ELR (cell line): ENCODE measurements around the gene HTR2A.

Experiments
- DNase-seq: peaks from one replicate; pipeline ENCODE4 v3.0.0-alpha.2; 2015; ENCODE audit warnings: low read depth

HTR2A gene

DNA sequence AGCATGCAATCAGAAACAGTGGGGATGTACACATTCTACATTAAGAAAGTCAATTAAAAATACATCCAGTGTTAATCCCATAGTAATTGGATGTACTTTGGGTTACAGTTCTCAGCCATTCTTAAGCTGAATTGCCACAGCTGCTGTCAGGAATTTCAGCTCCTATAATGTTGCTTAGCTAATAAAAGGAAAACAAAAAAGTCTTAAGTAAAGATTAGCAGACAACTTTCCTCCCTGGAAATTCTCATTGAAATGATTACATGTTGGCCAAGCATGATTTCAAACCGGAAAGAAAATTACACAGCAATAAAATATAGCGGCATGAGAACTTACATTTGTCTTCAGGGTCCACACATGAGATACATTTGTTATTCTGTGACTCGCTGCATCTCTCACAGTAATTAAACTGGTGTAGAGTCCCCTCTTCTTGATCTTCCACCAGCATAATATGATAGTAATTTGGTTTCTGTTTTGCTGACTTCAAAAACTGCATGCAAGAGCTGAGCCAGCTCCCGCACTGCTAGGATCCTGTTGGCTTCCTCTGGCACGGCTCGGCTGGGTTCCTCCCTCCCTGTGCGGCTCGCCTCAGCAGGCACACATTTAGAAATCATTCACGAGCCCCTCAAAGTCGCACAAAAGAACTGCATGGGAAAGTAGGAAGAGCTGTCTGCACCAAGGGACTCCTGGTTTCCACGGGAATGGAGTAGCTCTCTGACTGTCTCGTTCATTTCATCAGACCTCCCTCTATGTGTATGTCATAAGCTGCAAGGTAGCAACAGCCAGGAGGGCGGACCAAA is at the start of gene HTR2A:
TSS of gene HTR2A (minus strand) at position 713 of the 797 bp plus-strand sequence. CDS start 1,147 bp downstream, outside the sequence.
- peak; percentile 45 for DNase-seq

DNA sequence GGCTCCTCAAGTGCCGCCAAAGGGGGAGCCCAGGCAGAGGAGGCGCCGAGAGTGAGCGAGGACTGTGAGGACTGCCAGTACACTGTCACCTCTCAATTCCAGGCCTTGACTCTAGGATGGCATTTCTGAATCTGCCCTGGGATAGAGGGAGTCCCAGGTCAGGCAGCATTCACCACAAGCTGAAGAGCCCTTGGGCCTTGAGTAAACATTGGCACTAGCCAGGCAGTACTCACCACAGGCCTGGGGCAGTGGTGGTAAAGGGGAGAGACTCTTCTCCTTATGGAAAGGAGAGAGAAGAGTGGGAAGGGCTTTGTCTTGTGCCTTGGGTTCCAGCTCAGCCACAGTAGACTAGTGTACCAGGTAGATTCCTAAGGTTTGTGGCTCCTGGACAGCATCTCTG is 39.7 kb upstream of the HTR2A start:
- DNase-seq = no peak

DNA sequence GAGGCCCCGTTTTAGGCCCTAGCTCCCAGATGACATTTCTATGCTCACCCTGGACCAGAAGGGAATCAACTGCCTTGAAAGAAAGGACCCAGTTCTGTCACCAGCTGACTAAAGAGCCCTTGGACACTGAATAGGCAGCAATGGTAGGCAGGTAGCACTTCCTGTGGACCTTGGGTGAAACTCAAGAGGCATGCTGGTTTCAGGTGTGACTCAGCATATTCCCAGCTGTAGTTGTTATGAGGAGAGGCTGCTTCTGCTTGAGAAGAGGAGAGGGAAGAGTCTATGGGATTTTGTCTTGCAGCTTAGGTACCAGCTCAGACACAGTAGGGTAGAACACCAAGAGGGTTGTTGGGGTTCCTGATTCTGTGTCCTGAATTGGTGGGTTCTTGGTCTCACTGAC is 37.9 kb upstream of the HTR2A start:
- no peak for DNase-seq

DNA sequence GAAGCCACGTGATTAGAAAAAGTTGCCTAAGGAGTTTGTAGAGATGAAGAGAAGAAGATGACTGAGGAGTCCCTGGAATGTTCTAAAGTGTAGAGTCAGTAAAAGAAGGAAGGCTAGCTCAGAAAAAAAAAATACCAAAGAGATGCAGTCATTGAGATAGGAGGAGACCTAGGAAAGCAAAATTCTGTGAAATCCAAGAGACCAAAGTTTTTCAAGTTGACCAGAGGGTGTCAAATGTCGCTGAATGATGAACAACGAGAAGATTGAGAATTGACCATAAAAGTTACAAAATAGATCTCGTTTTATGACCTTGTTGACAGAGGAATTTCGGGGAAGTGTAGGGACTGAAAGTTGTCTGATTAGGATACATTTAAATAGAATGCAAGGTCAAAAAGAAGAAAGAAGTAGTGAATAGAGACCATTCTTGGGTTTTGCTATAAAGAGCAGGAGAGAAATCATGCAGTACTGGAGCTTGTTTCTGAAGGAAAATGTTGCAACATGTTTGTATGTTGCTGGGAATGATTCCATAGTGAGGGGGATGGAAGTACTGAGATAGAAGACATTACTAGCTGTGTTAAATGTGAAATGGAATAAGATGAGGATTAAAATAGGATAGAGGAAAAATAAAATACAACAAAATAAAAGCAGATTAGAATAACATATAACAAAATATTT is 30.2 kb upstream of the HTR2A start:
- peak; percentile 9 for DNase-seq

DNA sequence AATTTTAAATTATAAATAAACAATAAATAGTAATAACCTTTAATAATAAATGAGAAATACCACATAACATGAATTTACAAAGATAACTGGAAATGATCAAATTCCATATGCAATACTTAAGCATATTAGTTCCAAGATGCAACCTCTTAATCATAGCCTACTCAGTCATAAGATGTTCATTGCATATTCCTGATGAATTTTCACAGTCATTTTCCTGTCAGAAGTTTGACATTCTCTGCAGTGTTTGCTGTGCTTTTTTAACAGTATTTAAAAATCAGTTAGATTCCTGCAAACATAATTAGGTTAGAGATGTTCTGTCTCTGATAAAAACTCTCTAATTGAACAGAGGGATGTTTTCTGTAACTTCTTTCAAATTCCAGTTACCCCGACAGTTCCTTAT is 28.6 kb upstream of the HTR2A start:
- no peak for DNase-seq

DNA sequence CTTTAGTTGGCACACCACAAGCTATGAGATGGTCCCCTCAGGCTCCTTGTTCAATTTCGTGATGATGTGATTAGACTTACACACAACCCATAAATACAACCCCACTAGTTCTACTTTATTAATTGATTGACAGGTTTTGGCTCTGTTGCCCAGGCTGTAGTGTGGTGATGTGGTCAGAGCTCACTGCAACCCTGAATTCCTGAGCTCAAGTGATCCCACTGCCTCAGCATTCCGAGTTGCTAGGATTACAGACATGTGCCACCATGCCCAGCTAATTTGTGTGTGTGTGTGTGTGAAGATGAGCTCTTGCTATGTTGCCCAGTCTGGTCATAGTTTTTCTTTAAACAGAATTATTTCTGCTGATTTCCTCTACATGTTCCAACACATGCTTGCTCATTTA is 17.5 kb upstream of the HTR2A start:
- DNase-seq = no peak

DNA sequence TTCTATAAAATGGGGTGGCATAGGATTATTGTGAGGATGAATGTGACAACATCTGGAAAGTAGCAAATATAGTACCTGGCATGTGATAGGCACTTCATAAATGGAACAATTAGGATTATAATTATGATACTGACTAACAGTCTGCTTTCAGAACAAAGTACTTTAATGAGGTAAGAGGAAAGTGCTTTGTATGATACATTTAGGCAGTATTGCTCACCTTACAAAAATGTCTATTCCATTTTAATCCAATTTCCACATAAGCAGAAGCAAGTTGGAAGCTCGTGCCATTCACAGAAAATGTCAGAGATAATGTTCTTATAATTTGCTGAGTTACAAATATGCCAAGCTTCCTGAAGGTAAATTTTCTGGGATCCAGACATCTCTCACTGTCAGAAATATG is 16.9 kb upstream of the HTR2A start:
- DNase-seq = no peak

DNA sequence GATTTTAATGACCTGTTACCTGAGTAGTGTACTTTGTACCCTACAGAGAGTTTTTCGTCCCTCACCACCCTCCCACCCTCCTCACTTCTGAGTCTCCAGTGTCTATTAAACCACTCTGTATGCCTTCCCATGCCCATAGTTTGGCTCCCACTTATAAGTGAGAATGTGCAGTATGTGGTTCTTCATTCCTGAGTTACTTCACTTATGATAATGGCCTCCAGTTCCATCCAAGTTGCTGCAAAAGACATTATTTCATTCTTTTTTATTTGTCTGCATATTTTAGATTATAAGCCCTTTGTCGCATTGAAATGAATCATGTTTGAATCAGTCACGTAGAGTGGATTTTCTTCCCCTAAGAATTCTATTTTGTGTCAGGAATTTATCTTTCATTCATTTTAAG is 12.2 kb upstream of the HTR2A start:
- DNase-seq = no peak

DNA sequence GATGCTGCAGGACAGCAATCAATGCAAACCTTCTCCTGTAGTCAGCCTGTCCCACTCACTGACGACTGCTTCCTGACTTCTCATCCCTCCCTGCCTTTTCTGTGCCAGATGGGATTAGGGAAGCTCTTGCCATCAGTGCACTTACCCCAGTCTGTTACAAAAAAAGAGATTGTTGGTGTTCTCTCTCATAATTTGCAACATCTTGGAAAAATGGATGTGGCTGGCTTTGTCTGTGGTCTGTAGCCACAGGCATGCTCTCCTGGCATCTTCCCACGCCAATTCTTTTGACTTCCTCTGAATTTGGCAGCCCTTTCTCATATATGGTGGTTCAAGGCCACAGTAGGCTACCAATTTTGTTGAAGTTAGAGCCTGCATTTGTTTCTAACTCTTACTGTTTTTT is 11.6 kb upstream of the HTR2A start:
- no peak for DNase-seq

DNA sequence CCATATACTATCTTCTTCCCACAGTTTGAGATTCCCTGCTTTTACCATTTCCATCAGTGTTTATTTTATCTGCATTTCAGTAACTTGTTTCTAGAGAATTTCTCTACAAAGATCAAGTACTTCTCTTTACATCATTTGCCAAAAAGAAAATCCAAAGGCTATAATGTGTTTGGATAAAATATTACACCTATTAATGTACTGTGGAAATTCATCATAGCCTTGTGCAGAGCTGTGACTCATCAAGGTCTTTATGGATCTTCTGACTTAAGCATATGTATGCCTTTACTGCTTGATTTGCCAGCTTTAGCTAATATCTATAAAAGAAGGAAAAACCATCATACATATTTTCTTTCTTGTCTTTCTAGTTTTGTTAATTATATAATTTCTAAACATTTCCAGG is 9.6 kb upstream of the HTR2A start:
- DNase-seq = peak; percentile 24

DNA sequence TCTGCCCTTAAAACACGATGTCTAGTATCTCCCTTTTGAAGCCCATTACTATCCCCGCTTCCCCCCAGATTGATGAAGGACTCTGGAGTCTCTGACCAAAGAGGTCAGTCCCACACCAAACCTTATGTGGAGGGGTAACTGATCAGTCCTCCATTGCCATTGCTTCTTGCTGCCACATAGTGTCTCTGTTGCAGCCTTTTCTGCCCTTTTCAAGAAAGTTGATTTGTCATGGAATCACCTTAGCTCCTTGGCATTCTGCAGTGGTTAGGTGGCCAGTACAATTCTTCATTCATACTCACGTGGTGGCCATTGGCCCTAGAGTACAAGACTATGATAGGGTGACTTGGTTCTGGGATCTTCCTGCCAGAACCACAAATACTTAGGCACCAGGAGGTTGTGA is 8.4 kb upstream of the HTR2A start:
- DNase-seq = peak; percentile 49

DNA sequence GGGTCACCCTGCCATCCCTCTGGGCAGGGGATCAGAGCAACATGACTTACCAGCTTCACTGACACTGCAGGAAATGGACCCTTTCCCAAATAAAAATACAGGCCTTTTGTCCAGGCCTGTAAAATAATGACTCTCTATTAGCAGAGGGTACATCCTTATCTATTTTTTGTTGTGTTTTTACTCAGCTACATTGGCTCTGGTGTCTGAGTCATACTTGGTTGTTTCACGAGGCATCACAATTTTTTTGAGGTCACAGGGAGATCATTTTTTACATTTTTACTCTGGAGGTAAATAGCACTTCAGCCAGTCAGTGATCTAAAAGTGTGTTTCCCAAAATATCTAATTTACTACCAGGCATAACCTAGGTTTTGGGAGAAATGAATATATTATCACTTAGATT is 6.9 kb upstream of the HTR2A start:
- DNase-seq = peak; percentile 32

DNA sequence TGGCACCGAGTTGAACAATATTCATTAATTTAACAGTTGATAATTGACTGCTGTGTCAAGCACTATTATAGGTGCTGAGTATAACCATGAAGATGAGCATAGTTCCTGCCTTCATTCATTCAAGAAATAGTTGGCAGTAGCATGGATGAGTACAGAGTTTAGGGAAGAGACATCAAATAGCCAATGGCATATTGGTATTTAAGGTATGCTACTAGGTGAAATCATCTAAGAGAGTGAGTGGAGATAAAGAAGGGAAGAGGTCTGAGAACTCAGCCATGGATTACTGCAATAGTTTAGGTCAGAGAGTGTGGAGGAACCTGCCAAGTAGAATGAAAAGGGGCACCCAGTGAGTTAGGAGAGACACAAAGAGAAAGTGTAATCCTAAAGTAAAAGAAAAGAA is 4.9 kb upstream of the HTR2A start:
- DNase-seq = no peak

DNA sequence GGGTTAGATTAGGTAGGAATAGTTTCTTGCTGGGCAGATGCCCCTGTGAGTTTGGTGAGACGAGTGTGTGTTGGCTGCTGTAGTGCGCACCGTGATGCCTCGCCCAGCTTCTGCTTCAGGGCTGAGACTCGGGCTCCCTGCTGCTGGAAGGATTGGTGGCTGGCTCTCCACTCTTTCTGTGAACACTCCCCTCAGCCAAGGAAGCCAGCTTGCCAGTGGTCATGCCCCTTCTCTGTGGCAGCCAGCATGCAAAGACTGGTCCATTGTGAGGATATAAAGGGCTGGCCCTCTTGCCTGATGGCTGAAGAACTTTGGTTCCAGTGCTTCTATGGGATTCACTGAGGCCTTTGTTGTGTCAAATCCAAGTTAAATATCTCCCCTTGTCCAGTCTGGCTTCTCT is 2.9 kb upstream of the HTR2A start:
- DNase-seq = no peak

DNA sequence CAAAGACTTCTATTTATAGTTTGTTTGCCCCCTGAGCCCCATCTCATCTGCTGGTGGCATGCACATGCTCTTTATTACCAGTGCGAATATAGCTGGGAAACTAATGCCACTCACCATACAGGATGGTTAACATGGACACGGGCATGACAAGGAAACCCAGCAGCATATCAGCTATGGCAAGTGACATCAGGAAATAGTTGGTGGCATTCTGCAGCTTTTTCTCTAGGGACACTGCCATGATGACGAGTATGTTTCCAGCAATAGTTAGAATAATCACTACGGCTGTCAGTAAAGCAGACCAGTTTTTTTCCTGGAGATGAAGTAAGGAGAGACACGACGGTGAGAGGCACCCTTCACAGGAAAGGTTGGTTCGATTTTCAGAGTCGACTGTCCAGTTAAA is 1.5 kb downstream of the HTR2A start:
- no peak for DNase-seq

DNA sequence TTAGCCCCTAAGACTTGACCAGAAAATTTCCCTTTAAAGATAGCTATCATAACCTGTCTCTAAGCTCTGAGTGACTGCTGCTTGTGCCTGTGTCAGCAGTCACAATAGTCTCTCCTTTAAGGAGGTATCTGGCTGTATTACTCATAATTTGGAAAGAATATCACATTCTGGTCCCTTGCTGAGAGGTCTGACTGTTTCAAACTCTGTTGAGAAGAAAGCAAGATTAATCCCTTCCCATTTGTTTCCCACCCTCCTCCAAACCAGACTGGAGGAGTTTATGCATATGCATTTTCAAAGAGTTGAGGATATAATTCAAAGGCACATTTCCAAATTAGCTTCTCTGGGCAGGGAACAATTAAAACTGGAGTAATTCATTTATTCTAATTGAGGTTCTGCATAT is 2.3 kb downstream of the HTR2A start:
- DNase-seq = peak; percentile 24

DNA sequence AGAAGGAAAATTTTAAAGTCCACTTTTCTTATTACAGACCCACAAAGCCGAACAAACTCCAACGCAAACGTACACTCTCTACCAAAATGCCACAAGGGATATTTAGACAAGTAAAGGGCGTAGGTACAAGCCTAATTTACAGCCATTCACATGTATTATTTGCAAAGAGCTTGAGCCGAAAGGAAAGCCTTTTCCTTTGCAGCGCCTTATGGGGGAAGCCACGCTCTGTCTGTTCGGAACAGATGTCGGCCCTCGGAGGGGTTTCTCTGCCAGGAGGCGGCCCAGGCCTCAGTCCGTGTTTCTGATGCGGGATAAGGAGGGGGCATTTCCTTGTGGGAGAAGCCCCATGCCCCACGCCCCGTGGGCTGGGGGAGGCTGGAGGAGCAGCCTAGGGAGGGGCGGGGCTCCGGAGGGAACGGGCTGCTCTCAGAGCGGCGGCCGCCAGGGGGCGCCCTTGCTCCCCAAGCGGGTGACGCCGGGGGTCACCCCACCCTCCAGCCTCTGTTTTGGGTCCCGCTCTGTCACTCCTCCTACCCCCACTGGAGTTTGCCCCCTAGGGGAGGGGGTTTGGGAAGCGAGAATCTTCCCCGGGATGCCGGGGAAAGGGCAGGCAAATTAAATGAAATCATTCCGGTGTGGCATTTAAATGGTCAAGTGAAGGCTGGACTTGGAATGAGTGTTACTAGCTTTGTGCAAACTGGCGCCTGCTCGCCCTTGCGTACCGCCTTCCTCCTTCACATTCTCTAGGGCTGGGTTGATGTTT is 2.9 kb downstream of the HTR2A start:
- peak; percentile 54 for DNase-seq

DNA sequence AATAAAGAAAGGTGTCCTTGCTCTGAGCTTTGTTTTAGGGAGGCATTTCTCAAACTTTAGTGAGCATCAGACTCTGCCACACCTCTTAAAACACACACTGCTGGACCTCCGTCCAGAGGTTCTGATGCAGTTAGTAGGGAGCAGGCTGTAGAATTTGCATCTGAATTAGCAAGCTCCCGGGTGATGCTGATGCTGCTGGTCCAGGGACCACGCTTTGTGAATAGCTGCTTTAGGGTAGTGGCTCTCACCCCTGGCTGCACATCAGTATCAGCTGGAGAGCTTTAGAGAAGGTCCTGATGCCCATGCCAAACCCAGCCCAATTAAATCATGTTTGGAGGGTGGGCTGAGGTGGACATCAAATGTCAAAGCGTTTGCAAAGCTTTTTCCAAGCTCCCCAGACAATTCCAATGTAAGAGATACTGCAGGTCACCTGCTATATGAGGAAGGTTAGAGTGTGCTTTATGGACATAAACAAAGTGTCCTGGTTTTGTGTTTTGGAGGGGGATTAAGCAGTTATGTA is 3.6 kb downstream of the HTR2A start:
- no peak for DNase-seq

DNA sequence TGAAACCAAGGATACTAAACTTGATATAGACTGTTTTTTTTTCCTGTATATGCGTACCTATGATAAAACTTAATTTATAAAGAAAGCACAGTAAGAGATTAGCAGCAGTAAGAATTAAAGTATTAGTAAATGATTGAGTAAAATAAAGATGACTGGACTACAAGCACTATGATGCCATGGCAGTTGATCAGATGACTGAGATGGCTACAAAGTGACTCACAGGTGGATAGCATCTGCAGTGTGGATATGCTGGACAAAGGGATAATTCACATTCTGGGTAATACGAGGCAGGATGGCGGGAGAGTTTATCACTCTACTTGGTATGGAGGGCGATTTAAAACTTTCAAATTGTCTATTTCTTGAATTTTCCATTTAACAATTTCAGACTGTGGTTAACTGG is 11.8 kb downstream of the HTR2A start:
- DNase-seq = peak; percentile 72

DNA sequence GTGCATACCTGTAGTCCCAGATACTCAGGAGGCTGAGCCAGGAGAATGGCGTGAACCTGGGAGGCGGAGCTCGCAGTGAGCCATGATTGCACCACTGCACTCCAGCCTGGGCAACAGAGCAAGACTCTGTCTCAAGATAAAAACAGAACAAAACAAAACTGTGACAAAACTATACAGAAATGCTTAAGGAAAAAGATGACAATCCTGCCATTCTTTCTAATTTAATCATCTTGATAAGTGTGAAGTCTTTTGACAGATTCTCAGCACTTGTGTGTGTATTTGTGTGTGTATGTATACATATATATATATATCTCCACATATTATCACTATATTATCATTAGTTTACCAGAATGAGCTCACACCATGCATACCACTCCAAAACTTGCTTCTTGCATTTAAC is 12.3 kb downstream of the HTR2A start:
- DNase-seq = no peak

DNA sequence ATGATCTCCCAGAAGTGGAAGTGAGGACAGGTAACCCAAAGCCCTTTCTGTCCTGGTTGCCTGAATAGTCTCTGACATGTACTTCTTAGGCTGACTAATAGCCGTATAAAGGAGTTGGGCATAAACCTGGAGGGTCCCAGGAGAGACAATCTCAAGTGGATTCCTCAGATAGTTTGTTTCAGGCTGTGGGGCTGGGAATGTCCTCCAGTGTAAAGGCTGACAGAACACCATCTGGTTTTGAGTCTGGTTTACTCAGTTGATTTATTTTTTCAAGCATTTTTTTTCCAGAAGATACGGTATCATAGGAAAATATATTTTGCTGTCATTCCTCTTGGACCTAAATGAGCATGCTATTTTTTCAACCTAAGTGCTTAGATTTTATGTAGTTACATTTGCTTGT is 15.2 kb downstream of the HTR2A start:
- DNase-seq = no peak

DNA sequence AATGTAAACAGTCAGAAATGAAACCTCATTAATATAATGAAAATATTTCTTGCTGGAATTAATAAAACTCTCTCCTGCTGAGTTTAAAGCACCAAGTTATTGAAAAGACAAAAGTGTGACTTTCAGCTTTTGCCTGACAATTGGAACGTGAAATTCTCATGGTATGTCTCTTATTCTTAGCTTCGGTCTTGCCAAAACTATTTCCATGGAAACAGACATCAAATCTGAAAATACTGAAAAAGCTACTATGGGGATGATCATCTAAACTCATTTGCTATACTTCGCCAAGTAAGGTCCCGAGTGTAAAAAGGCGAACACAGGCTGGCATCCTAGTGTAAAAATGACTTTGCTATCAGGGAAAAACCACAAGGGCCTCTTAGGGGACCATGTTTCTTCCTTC is 22.8 kb downstream of the HTR2A start:
- no peak for DNase-seq

DNA sequence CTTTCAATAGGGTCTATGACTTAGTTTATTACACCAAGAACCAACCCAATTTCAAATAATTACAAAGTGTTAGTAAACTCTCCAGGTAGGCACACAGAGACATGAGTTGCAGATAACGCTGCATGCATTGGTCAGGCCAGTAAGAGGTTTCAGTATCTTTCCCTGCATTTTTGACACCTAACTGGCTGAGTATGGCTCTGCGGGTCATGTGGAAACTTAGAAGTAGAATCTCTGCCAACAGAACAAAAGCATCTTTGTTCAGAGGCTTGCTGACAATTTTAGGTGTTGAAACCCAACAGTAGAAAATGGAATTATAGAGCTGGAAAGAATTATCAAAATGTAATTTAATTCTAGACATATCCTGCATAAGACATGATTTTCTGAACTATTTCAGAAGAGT is 25.3 kb downstream of the HTR2A start:
- DNase-seq = no peak
